GM18508 (cell line): ENCODE measurements around the gene KCNQ4.

Source experiments
- ATAC-seq: cut with Tn5 transposase; IDR thresholded peaks from one replicate; pipeline ENCODE4 v1.9.1; 2021; ENCODE audit warnings: moderate number of reproducible peaks; ENCODE audit not compliant: insufficient read depth, unreplicated experiment

KCNQ4 gene

DNA sequence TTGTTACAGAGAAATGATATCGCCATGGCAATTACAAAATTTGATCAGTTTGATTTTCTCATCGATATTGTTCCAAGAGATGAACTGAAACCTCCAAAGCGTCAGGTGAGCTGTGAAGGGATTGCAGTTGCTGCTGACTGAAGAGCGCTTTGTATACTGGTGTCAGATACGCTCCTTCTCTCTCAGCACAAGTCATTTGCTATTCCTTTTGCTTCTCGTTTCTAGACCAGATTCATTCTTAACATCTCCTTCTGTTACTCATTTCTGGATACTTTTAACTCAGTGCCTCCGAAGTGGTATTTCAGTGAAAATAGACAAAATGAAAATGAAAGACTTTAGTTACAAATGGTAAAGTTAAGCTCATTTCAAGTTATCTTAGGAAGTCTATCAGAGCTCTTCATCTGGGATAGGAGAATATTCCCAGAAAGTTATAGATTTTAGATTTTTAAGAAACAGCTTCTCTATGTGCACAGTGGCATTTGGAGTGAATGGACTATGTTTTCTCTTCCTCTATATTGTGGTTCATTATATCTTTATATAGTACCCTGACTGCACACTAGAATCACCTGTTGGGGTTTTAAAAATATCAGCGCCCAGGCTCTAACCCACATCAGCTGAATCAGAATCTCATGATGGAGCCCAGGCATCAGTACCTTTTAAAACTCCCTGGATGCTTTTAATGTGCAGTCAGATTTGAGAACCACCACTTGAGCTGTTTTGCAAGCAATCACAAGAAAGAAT, 30.3 kb upstream of the KCNQ4 start:
- no peak for ATAC-seq

DNA sequence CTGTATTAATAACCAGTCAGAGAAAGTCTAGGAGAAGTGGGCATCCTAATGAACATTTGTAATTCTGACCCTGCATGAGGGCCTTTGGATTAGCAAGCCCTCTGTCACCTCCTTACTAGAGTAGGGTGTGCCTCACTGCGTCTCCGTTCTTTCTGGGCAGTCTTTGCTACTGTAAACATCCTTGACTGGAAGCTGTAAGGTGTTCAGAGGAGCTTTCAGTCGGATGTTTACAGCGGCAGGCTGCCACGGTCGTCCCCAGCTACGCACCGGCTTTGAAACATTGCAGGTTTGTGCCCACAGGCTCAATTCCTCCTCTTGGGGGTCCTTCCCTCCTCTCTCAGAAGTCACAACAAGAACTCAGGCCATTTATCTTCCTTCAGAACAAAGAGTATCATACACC, 29.4 kb upstream of the KCNQ4 start:
- no peak for ATAC-seq

DNA sequence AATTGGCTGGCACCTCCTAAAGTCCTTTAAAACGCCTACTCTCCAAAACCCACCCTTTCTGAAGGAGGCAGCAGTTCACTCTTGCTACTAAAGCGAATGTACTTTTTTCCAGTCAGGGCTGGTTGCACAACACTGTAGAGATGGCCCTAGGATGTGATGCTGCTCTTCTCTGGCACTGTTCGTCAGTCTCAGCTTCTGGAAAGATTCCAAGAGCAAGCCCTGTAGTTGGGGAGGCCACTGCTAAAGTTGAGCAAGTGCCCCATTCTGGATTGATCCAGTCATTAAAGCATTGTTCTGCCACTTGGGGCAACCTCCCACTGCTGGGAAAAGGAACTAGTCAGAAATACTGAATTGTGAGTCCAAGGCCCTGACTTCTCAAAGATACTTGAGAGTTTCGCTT, 28.5 kb upstream of the KCNQ4 start:
- no peak for ATAC-seq

DNA sequence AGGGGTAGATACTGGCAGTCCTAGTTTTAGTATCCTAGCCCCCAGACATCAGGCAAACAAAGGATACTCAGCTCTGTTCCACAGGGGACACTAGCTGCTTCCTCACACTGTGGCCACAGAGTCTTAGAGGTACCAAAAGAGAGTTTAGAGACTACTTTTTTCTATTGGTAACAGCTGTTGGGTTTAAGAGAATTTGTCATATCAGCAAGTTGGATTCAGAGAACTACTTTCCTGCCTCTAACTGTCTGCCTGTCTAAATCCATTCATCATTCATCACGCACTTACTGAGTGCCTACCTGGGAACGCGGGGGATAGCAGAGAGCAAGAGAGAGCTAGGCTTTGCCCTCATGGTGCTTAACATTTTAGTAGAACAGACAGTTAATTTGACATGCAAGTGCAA, 27.1 kb upstream of the KCNQ4 start:
- ATAC-seq = no peak

DNA sequence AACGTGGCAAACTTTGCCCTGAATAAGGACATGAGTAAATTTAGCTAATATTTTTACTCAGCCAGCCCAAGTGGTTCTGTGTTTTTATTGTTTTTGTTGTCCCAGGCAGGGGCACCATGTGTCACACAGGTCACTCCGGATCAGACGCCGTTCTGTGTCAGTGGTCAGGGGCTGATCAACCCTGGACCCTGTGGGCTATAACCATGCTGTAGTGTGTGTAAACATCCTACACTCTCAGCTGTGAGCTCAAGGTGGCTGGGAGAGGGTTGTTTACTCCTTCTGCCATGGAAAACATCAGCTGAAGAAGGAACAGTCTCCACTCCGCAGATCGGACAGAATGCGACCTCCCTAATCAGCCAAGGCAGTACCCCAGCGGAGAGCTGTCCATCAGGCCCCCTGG, 26.5 kb upstream of the KCNQ4 start:
- ATAC-seq = no peak

DNA sequence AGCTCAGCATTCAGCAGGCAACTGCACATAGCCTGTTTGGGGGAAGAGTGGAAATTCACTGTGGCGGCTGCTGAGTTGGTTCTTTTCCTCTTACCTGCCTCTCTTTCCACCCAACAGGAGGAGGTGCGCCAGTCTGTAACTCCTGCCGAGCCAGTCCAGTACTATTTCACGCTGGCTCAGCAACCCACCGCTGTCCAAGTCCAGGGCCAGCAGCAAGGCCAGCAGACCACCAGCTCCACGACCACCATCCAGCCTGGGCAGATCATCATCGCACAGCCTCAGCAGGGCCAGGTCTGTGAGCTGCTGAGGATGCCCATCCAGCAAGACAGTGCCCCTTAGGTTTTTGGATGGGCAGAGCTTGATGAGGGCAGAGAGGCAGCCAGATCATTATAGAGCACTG, 25.6 kb upstream of the KCNQ4 start:
- ATAC-seq = no peak

DNA sequence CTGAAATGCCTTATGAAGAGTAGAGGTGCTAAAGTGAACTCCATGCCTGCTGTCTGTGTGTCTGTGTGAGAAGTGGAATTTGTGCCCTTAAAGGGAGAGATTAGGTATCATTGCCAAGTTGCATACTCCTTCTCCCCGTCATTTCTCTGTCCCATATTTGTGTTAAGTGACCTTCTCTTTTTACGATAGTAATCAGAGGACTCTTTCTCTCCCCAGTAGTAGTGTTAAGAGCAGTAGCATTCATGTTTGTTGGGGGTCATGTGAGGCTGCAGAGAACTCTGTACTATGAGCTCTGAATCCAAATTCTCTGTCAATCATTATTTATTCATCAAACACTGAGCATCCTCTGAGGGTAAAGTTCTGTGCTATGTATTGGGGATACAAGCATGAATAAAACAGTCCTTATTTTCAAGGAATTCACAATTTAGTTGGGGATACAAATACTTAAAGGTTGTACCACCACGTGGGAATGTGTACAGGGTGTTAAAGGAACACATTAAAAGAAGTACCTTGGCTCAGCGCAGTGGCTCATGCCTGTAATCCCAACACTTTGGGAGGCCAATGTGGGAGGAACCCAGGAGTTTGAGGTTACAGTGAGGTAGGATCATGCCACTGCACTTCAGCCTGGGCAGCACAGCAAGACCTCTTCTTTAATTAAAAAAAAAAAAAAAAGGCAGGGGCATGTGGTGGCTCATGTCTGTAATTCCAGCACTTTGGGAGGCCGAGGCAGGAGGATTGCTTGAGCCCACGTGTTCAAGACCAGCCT, 24.8 kb upstream of the KCNQ4 start:
- ATAC-seq = no peak

DNA sequence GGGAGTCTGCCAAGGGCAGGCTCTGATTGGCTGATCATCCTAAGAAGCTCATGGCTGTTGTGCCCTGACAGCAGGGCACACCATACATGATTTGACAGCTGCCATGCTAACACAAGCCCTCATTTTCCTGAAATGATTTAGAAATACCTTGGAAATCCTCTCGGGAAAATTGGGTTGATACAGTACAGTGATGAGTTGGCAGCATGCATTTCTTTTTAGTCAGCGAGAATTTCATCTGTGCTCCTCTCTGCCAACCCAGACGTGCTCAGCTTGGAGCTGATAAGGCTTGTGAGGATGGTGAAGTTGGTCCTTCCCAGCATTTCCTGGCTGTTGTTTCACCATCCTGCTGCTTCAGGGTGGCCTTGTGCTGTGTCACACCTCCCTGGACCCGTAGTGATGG, 22.6 kb upstream of the KCNQ4 start:
- ATAC-seq = no peak

DNA sequence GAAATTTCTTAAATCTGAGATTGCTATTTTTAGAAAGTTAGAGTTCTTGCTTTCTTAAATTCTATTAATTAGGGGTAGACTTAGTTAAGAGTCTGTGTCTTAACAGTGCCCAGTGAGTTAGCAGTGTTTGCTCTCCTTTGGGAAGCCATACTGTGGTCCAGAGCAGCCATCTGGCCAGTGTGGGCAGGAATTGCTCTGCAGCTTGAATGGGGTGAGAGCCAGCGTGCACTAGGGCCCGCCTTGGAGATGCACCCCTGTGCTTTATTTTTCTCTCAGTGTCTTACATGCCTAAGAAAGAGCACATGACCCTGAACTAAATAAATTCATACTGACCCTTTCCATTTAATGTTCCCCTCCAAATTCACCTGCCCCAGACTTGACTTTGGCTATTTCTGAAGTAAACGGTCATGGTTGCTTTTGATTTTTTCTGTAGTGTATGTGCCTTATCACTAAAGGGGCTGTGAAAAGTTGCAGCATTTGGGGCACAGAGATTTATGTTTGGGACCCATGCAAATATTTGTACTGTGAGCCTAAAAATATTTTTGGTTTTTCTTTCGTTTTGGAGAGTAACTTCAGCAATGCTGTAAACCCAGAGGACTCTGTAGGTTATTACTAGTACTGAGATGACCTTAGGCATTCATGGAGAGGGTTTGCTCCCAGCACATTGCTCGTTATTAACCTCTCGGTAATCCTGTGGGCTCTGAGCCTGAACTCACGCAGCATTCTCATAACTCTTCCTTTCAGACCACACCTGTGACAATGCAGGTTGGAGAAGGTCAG, 21.3 kb upstream of the KCNQ4 start:
- no peak for ATAC-seq

DNA sequence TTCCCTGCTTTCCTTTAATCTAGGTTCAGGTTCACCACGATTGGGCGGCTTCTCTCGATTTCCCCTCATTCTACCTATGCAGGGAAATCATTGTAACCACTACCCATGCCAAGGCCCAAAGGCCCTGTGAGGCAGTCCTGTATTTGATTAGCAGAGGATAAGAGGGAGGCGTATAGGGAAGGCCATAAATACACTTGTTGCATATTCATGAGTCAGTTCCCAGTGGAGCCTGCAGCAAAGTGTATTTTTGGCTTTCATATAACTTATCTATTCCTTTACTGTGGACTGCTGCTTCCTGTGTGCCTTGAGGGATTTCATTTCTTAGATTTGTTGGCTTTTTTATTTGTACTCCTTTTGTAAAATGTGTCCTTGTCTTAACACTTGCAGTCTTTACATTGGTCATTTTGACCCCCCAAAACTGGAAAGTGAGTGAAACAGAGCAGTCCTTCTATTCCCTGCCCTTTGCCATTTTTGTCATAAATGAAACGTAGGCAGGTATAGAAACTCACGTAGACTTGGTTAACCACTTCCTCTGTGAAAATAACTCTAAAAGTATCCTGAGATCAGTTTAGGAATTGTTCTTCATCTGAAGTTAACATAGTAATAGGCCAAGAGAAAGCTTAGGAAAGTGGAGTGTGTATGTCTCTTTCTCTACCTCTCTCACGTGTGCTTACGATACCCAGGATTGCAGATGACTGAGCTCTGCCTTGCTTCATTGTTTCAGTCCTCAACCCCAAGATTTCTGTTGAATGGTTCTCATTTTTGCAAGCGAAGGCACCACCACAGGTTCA, 19.6 kb upstream of the KCNQ4 start:
- ATAC-seq = no peak

DNA sequence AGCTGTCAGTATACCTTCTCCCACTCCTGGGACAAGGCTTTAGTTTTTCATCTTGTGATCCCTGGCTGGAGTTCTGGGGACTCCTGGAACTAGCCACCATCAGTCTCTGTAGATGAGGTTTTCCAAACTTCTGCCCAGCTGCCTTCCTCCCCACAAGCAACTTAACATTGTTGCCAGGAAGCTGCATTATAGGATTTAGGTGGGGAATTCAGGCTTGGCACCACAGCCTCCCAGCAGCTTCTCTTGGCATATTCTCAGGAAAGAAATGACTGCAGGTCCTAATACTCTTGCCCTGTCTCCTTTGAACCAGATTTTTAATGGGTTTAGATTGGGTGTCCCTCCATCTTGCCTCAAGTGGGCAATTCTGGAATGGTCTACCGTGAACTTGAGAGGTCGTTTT, 18.6 kb upstream of the KCNQ4 start:
- no peak for ATAC-seq

DNA sequence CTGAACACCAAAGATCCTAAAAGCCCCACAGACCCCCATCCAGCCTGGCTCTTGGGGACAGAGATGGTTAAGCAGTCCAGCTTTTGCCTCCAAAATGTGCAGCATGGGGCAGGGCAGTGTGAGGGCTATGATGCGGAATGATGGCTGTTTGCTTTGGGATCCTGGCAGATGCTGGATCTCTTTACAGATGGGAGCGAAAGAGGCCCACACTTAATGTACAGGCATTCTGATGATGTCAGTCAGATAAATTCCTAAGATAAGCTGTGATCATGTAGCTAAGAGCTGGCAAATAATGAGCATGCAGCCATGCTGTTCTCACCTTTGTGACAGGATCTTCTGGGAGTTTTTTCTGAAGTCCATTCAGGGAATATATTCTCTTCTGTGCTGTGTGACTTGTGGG, 17.6 kb upstream of the KCNQ4 start:
- ATAC-seq = no peak

DNA sequence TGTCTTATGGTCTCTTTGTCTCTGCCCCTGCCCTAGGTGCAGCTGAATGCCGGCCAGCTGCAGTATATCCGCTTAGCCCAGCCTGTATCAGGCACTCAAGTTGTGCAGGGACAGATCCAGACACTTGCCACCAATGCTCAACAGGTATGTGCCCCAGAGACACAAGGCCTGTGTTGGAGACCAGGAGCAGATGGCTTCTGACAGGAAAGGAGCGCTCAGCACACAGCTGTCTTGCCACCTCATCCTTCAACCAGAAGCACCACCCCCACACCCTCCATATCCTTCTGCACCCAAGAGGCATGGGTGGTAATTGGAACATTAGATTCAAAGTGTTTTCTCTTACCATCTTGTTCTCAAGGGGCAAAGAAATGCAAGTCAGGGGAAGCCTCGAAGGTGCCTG, 17.0 kb upstream of the KCNQ4 start:
- ATAC-seq = no peak

DNA sequence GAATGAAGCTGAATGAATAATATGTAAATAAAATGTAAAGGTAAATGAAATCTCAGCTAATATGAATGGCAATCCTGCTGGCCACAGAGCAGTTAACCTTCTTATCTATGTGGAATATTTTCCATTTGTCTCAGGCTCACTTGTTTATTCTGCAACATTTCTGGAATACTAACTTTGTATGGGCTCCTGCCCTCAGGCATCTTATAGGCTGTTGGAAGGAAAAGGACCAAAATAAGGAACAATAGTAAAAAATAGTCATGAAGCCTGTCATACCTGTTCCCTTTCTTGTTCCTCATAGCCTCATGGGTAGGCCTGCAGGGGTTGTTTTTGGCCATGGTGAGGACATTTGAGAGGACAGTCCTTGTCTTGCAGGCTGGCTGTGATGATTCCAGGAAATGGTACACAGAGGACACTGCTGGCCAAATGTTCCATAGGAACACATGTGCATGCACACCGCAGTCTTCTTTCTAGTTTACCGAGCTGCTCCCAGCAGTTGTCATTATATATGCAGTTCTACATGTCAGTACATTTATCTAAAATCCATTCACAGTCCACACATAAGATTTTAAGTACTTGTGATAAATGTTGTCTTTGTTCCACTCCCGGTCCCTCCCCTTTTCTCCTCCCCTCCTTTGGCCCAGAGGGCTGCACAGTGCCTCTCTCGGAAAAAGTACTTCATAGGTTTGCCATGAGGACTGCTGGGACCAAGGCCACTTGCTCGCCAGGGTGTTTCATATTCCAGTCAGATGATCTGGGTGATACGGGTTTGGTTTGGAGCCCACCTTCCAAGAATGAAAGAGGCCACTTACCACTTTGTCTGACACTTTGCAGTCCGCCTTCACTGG, 15.2 kb upstream of the KCNQ4 start:
- no peak for ATAC-seq

DNA sequence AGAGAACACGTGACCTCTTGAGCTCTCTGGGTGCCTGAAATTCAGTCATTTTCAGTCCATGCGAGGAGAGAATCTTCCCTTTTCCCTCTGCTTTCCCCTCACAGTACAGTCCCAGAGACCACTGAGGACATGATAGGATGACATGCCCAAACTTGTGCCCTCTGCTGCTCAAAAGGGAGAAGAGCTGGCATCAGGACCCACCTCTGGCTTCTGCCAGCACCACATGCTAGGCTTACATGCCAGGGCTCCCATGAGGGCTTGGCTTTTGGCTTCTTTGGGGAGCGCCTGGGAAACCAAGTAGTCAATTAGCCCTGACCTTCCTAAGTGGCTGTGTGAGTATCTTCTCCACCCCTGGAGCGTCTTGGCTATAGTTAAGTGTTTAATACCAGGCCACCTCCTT, 13.8 kb upstream of the KCNQ4 start:
- ATAC-seq = no peak

DNA sequence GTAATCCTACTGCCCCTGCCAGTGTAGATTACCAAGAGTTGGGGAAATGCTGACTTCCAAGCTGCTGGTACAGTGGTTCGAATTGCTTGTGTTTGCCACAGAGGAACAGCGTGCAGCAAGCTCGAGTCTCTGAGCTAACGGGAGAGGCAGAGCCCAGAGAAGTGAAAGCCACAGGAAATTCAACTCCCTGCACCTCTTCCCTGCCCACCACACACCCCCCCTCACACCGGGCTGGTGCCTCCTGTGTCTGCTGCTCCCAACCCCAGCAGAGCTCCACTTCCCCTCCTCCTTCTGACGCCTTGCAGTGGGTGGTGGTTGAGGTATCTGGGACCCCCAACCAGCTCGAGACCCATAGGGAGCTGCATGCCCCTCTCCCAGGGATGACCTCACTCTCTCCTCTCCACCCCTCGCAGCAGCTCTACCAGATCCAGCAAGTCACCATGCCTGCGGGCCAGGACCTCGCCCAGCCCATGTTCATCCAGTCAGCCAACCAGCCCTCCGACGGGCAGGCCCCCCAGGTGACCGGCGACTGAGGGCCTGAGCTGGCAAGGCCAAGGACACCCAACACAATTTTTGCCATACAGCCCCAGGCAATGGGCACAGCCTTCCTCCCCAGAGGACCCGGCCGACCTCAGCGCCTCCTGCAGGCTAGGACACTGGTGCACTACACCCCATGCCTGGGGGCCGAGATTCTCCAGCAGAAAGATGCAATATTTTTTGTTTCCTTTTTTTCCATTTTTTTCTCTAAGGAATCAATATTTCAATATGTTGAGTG, 13.1 kb upstream of the KCNQ4 start:
- no peak for ATAC-seq

DNA sequence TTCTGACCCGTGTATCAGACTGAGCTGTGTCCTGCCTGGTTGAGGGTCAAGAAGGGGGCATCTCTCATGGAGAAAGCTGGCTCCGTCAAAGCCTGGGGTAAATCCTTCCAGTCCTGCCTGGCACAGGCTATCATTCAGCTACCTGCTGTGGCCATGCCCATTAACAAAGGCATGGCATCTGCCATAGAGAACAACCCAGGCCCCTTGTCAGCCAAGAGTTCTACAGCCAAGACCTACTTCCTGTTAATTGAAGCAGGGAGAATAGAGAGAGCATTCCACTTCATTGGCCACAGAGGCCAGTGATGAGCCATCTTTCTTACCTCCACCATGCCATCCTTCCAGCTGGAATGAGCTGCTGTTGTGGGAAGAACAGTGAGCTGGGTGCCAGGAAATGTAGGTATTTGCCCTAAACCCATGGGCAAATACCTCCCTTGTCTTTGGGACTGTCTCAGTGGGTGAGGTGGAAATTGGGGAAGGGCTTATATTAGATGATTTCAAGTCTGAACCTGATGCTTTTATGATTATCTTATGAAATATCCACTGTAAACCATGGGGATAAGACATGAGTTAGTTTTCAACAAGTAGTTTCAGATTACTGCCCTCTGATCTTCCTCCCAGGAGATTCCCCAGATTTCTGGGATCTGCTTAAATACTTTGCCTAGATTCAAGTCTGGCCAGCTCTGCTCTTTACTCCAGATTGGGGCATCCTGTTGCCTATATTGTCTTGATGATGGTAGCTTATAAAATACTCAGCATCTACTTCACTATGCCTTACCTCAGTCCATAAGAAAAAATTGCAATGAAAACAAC, 11.2 kb upstream of the KCNQ4 start:
- no peak for ATAC-seq

DNA sequence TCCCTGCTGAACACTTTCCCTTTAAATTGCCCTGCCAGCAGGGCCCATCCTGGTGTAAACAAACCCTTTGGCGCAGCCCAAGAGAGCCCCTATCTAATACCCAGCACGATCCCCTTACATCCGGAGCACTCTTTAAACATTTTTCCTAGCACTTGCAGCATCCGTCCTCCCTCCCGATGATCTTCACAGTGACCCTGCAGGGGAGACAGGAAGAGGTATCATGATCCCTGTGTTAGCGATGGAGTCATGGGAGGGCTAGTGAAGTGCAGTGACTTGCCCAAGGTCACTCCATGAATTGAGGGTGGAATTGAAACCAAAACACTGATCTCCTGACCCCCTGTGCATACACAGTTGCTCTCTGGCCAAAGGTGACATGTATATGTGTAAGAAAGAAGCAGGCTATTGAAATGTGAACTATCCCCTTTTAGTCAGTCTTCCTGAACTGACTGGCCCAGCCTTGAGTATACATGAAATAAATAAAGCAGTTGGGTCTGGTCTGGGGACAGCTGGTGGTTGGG, 9.8 kb upstream of the KCNQ4 start:
- no peak for ATAC-seq
